MM.1S (cell line): ENCODE results near the gene PTPRG.

ENCODE experiments used
- DNase-seq: peaks from one replicate; pipeline ENCODE4 v3.0.0-alpha.2; 2015
- H2AFZ ChIP-seq: fragments of 300-600 bp; sonication (generic); 2 replicates; pipeline ENCODE4 v1.6.0; 2016; ENCODE audit warnings: antibody characterized with exemption, low read length
- H3F3A ChIP-seq: fragments of 300-600 bp; sonication (generic); 2 replicates; pipeline ENCODE4 v1.6.1; 2016; ENCODE audit warnings: mild to moderate bottlenecking, antibody characterized with exemption, low read length, moderate library complexity, mixed read lengths; ENCODE audit not compliant: insufficient read depth
- H3K27ac ChIP-seq: fragments of 300-600 bp; sonication (generic); 2 replicates; pipeline ENCODE4 v1.5.1; 2016; ENCODE audit warnings: mild to moderate bottlenecking, low read length
- H3K27me3 ChIP-seq: fragments of 300-600 bp; sonication (generic); replicated peaks from 2 replicates; pipeline ENCODE4 v1.6.0; 2016; ENCODE audit warnings: low read length; ENCODE audit not compliant: insufficient read depth
- H3K36me3 ChIP-seq: fragments of 300-600 bp; sonication (generic); replicated peaks from 2 replicates; pipeline ENCODE4 v1.6.1; 2016; ENCODE audit warnings: mild to moderate bottlenecking, low read length, mixed read lengths; ENCODE audit not compliant: insufficient read depth
- H3K4me1 ChIP-seq: fragments of 300-600 bp; sonication (generic); 2 replicates; pipeline ENCODE4 v1.6.1; 2016; ENCODE audit warnings: low read length, mixed read lengths
- H3K4me2 ChIP-seq: fragments of 300-600 bp; sonication (generic); 2 replicates; pipeline ENCODE4 v1.6.0; 2016; ENCODE audit warnings: low read depth, low read length
- H3K4me3 ChIP-seq: fragments of 300-600 bp; sonication (generic); 2 replicates; pipeline ENCODE4 v1.5.1; 2016; ENCODE audit warnings: low read length, mixed read lengths
- H3K79me2 ChIP-seq: fragments of 300-600 bp; sonication (generic); 2 replicates; pipeline ENCODE4 v1.6.1; 2016; ENCODE audit warnings: mixed run types, low read length, mixed read lengths
- H3K9ac ChIP-seq: fragments of 300-600 bp; sonication (generic); 2 replicates; pipeline ENCODE4 v1.6.1; 2016; ENCODE audit warnings: low read length, mixed read lengths
- H3K9me2 ChIP-seq: fragments of 300-600 bp; sonication (generic); replicated peaks from 2 replicates; pipeline ENCODE4 v1.6.1; 2016; ENCODE audit warnings: mild to moderate bottlenecking, low read length, mixed read lengths; ENCODE audit not compliant: insufficient read depth
- H3K9me3 ChIP-seq: fragments of 300-600 bp; sonication (generic); replicated peaks from 2 replicates; pipeline ENCODE4 v1.6.1; 2016; ENCODE audit warnings: mild to moderate bottlenecking, low read length, mixed read lengths; ENCODE audit not compliant: insufficient read depth
- H4K20me1 ChIP-seq: fragments of 300-600 bp; sonication (generic); 2 replicates; pipeline ENCODE4 v1.6.1; 2016; ENCODE audit warnings: mild to moderate bottlenecking, low read length, moderate library complexity, mixed read lengths; ENCODE audit not compliant: insufficient read depth
- CTCF ChIP-seq: fragments of 300-600 bp; sonication (generic); IDR thresholded peaks from 2 replicates; pipeline ENCODE4 v1.5.1; 2016; ENCODE audit warnings: antibody characterized with exemption, low read length, mixed read lengths
- EZH2 ChIP-seq: fragments of 300-600 bp; sonication (generic); optimal IDR thresholded peaks from 2 replicates; pipeline ENCODE3; 2017; ENCODE audit warnings: low read depth, mild to moderate bottlenecking, antibody characterized with exemption, low read length, mixed read lengths
- EZH2phosphoT487 ChIP-seq: fragments of 300-600 bp; sonication (generic); IDR thresholded peaks from 2 replicates; pipeline ENCODE4 v1.6.1; 2018; ENCODE audit warnings: antibody characterized with exemption, low read length

PTPRG gene

GRCh38 chr3:61805510-61806080 lies 244.2 kb downstream of the PTPRG start:
- Histone ChIP-seq H4K20me1 (no peaks in the 10 kb centered on the region), H3K79me2 (peaks cover 6% of the 10 kb centered on the region; the same call in 1 of the 2 replicates), H3K4me2 (no peak overlapping the region), H3K27ac (no peak overlapping the region), H3K27me3 (no peaks in the 10 kb centered on the region), H3K4me1 (no peaks in the 10 kb centered on the region), H3K9me3 (no peaks in the 10 kb centered on the region), H3F3A (no peaks in the 10 kb centered on the region), H2AFZ (no peak overlapping the region), H3K36me3 (no peaks in the 10 kb centered on the region), H3K4me3 (no peak overlapping the region), H3K9me2 (no peaks in the 10 kb centered on the region), H3K9ac (no peak overlapping the region)
- TF ChIP-seq EZH2phosphoT487 = no peak
- no peak for TF ChIP-seq EZH2
- TF ChIP-seq CTCF = no peak
- no peak for DNase-seq

GRCh38 chr3:61806810-61807209 lies 245.4 kb downstream of the PTPRG start:
- Histone ChIP-seq H3K4me2 (no peak overlapping the region), H3K36me3 (no peaks in the 10 kb centered on the region)
- no peak for TF ChIP-seq EZH2phosphoT487
- no peak for TF ChIP-seq EZH2
- no peak for TF ChIP-seq CTCF

GRCh38 chr3:61807865-61808276 lies 246.5 kb downstream of the PTPRG start:
- DNase-seq = no peak
- Histone ChIP-seq H3K9me2 (no peaks in the 10 kb centered on the region), H2AFZ (no peak overlapping the region), H3K9me3 (no peaks in the 10 kb centered on the region), H3K36me3 (no peaks in the 10 kb centered on the region), H3K4me3 (no peak overlapping the region), H3K9ac (no peak overlapping the region), H4K20me1 (no peaks in the 10 kb centered on the region), H3F3A (no peaks in the 10 kb centered on the region), H3K79me2 (peaks cover 6% of the 10 kb centered on the region; the same call in 1 of the 2 replicates), H3K27me3 (no peaks in the 10 kb centered on the region), H3K4me2 (no peak overlapping the region), H3K27ac (no peak overlapping the region), H3K4me1 (no peaks in the 10 kb centered on the region)
- TF ChIP-seq EZH2 (no peak), CTCF (no peak), EZH2phosphoT487 (no peak)

More at GRCh38 chr3:61806810-61807209, 245.4 kb downstream of the PTPRG start:
- no peak for DNase-seq
- Histone ChIP-seq H3K27me3 (no peaks in the 10 kb centered on the region), H4K20me1 (no peaks in the 10 kb centered on the region), H3K79me2 (peaks cover 6% of the 10 kb centered on the region; the same call in 1 of the 2 replicates), H3K4me1 (no peaks in the 10 kb centered on the region), H3F3A (no peaks in the 10 kb centered on the region), H2AFZ (no peak overlapping the region), H3K4me3 (no peak overlapping the region), H3K9ac (no peak overlapping the region), H3K9me2 (no peaks in the 10 kb centered on the region), H3K27ac (no peak overlapping the region), H3K9me3 (no peaks in the 10 kb centered on the region)
